ENCODE data around the gene TMEM131.

Gene TMEM131

GRCh38 chr2:97992836-97993825 is 2.6 kb downstream of the TMEM131 start:
- H3K36me3 ChIP-seq: no peaks in the 10 kb centered on the region
- H3K27me3 ChIP-seq (ENCODE audit: insufficient read depth, low read depth, severe bottlenecking): no peaks in the 10 kb centered on the region
- peaks cover 4% of the 10 kb centered on the region for H3K9me3 ChIP-seq (ENCODE audit: severe bottlenecking)
- TF ChIP-seq CTCF (IDR thresholded peaks at IDR 0.05; ENCODE audit: low read depth, low read length): no peak
- H3K4me3 ChIP-seq (ENCODE audit: low read depth, low read length): no peak overlapping the region
- no peak for DNase-seq
- H3K27ac ChIP-seq: no peak overlapping the region

GRCh38 chr2:97991081-97991856 is 4.5 kb downstream of the TMEM131 start:
- Histone ChIP-seq H3K9me3 (ENCODE audit: severe bottlenecking) (peaks cover 4% of the 10 kb centered on the region), H3K36me3 (no peaks in the 10 kb centered on the region), H3K27me3 (ENCODE audit: insufficient read depth, low read depth, severe bottlenecking) (no peaks in the 10 kb centered on the region), H3K27ac (no peak overlapping the region), H3K4me3 (ENCODE audit: low read depth, low read length) (no peak overlapping the region)
- no peak for DNase-seq
- TF ChIP-seq CTCF (IDR thresholded peaks at IDR 0.05; ENCODE audit: low read depth, low read length): no peak

GRCh38 chr2:97988722-97989121 is 7.0 kb downstream of the TMEM131 start:
- no peaks in the 10 kb centered on the region for H3K36me3 ChIP-seq
- H3K9me3 ChIP-seq (ENCODE audit: severe bottlenecking): peaks cover 4% of the 10 kb centered on the region
- H3K4me3 ChIP-seq (ENCODE audit: low read depth, low read length): no peak overlapping the region
- no peak for TF ChIP-seq CTCF (IDR thresholded peaks at IDR 0.05; ENCODE audit: low read depth, low read length)
- no peaks in the 10 kb centered on the region for H3K27me3 ChIP-seq (ENCODE audit: insufficient read depth, low read depth, severe bottlenecking)
- H3K27ac ChIP-seq: no peak overlapping the region
- DNase-seq: no peak

- H3K36me3 ChIP-seq: no peaks in the 10 kb centered on the region
- H3K9me3 ChIP-seq (ENCODE audit: severe bottlenecking): peaks cover 4% of the 10 kb centered on the region
- TF ChIP-seq CTCF (IDR thresholded peaks at IDR 0.05; ENCODE audit: low read depth, low read length): no peak
- no peak overlapping the region for H3K27ac ChIP-seq
- H3K27me3 ChIP-seq (ENCODE audit: insufficient read depth, low read depth, severe bottlenecking): no peaks in the 10 kb centered on the region
- H3K4me3 ChIP-seq (ENCODE audit: low read depth, low read length): no peak overlapping the region
- no peak for DNase-seq
Observed at GRCh38 chr2:97985998-97986397, 9.8 kb downstream of the TMEM131 start.

GRCh38 chr2:97983698-97984097 is 12.1 kb downstream of the TMEM131 start:
- Histone ChIP-seq H3K9me3 (ENCODE audit: severe bottlenecking) (peaks cover 2% of the 10 kb centered on the region), H3K27ac (no peak overlapping the region), H3K27me3 (ENCODE audit: insufficient read depth, low read depth, severe bottlenecking) (no peaks in the 10 kb centered on the region), H3K36me3 (no peaks in the 10 kb centered on the region), H3K4me3 (ENCODE audit: low read depth, low read length) (no peak overlapping the region)
- no peak for TF ChIP-seq CTCF (IDR thresholded peaks at IDR 0.05; ENCODE audit: low read depth, low read length)
- no peak for DNase-seq
